ENCODE data around the gene BANP.
"Not testable (repeated sequence)": the region's sequence is repeated elsewhere in the genome, so short reads cannot be mapped to it uniquely, and the experiment has no call there.

The BANP gene

DNA sequence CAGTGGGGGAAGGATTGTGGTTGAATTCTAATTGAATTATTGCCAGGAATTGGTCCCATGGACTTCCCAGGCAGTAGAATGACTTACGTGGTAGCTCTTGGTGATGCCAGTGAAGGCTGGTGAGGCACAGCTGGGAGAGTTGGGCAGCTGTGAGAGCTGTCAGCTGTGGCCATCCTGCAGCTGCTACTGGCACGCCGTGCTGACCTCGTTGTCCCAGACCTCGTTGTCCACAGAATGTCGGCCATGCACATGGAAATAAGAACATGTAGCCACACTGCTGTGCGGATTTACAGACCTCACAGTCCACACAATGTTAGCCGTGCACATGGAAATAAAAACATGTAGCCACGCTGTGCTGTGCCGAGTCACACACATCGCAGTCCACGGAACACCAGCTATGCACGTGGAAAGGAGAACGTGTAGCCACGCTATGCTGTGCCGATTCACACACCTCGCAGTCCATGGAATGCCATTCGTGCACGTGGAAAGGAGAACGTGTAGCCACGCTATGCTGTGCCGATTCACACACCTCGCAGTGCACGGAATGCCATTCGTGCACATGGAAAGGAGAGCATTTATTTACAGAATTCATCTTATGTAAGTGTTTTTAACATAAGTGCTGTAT is 59.2 kb downstream of the BANP start:
- Histone ChIP-seq H3K4me3 (ENCODE audit: low read depth, low read length) (0 out of 2 replicates have a peak overlapping the region, but pooled peaks have one; percentile 5), H3K36me3 (ENCODE audit: control insufficient read depth, insufficient read depth, low read length) (peaks cover 48% of the 10 kb centered on the region), H3K27me3 (ENCODE audit: control insufficient read depth, insufficient read depth, low read length) (no peaks in the 10 kb centered on the region), H3K27ac (ENCODE audit: low read depth, low read length) (peak overlapping the region; percentile 89), H3K9ac (ENCODE audit: low read depth, low read length) (no peak overlapping the region), H3K4me1 (ENCODE audit: control insufficient read depth, insufficient read depth, low read length) (peaks cover 8% of the 10 kb centered on the region; the same call in 1 of the 2 replicates), H3K9me3 (ENCODE audit: control insufficient read depth, insufficient read depth, low read length) (peaks cover 27% of the 10 kb centered on the region)

- Histone ChIP-seq H3K27ac (ENCODE audit: low read depth, low read length) (no peak overlapping the region), H3K9me3 (ENCODE audit: control insufficient read depth, insufficient read depth, low read length) (peaks cover 27% of the 10 kb centered on the region), H3K4me3 (ENCODE audit: low read depth, low read length) (no peak overlapping the region), H3K27me3 (ENCODE audit: control insufficient read depth, insufficient read depth, low read length) (no peaks in the 10 kb centered on the region), H3K4me1 (ENCODE audit: control insufficient read depth, insufficient read depth, low read length) (peaks cover 8% of the 10 kb centered on the region; the same call in 1 of the 2 replicates), H3K36me3 (ENCODE audit: control insufficient read depth, insufficient read depth, low read length) (peaks cover 45% of the 10 kb centered on the region), H3K9ac (ENCODE audit: low read depth, low read length) (no peak overlapping the region)
Observed at GRCh38 chr16:88010968-88011483, 59.8 kb downstream of the BANP start.

DNA sequence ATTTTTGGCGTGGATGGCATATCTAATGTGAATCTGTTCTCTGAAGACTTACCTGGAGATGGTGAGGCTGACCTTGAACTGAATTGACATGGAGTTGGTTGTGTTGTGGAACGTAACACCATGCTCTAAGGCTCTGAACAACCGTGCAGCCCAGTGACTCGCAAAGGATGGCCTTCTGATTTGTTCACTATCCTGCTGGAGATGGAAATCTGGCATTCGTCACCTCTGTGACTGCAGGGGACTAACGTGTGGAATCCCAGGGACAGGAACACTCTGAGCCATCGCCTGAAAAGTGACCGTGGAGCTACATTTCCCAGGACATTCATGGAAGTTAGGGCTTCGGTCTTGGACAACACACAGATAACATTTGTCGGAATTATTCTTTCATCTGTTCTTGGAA is 61.1 kb downstream of the BANP start:
- H3K36me3 ChIP-seq (ENCODE audit: control insufficient read depth, insufficient read depth, low read length): peaks cover 44% of the 10 kb centered on the region

GRCh38 chr16:88013091-88013609 is 61.9 kb downstream of the BANP start:
- Histone ChIP-seq H3K9ac (ENCODE audit: low read depth, low read length) (no peak overlapping the region), H3K36me3 (ENCODE audit: control insufficient read depth, insufficient read depth, low read length) (peaks cover 37% of the 10 kb centered on the region), H3K27me3 (ENCODE audit: control insufficient read depth, insufficient read depth, low read length) (no peaks in the 10 kb centered on the region), H3K4me3 (ENCODE audit: low read depth, low read length) (no peak overlapping the region), H3K4me1 (ENCODE audit: control insufficient read depth, insufficient read depth, low read length) (peaks cover 8% of the 10 kb centered on the region; the same call in 1 of the 2 replicates), H3K27ac (ENCODE audit: low read depth, low read length) (no peak overlapping the region), H3K9me3 (ENCODE audit: control insufficient read depth, insufficient read depth, low read length) (peaks cover 18% of the 10 kb centered on the region)

More for the DNA sequence above, 61.1 kb downstream of the BANP start:
- no peak overlapping the region for H3K4me3 ChIP-seq (ENCODE audit: low read depth, low read length)
- H3K27ac ChIP-seq (ENCODE audit: low read depth, low read length): no peak overlapping the region
- peaks cover 8% of the 10 kb centered on the region; the same call in 1 of the 2 replicates for H3K4me1 ChIP-seq (ENCODE audit: control insufficient read depth, insufficient read depth, low read length)
- H3K27me3 ChIP-seq (ENCODE audit: control insufficient read depth, insufficient read depth, low read length): no peaks in the 10 kb centered on the region
- peaks cover 26% of the 10 kb centered on the region for H3K9me3 ChIP-seq (ENCODE audit: control insufficient read depth, insufficient read depth, low read length)
- no peak overlapping the region for H3K9ac ChIP-seq (ENCODE audit: low read depth, low read length)

- Histone ChIP-seq H3K9me3 (ENCODE audit: control insufficient read depth, insufficient read depth, low read length) (peaks cover 12% of the 10 kb centered on the region), H3K4me1 (ENCODE audit: control insufficient read depth, insufficient read depth, low read length) (peaks cover 4% of the 10 kb centered on the region; the same call in 1 of the 2 replicates), H3K27ac (ENCODE audit: low read depth, low read length) (no peak overlapping the region), H3K9ac (ENCODE audit: low read depth, low read length) (no peak overlapping the region), H3K36me3 (ENCODE audit: control insufficient read depth, insufficient read depth, low read length) (peaks cover 36% of the 10 kb centered on the region), H3K4me3 (ENCODE audit: low read depth, low read length) (no peak overlapping the region), H3K27me3 (ENCODE audit: control insufficient read depth, insufficient read depth, low read length) (no peaks in the 10 kb centered on the region)
Observed at GRCh38 chr16:88013766-88014251, 62.6 kb downstream of the BANP start.

DNA sequence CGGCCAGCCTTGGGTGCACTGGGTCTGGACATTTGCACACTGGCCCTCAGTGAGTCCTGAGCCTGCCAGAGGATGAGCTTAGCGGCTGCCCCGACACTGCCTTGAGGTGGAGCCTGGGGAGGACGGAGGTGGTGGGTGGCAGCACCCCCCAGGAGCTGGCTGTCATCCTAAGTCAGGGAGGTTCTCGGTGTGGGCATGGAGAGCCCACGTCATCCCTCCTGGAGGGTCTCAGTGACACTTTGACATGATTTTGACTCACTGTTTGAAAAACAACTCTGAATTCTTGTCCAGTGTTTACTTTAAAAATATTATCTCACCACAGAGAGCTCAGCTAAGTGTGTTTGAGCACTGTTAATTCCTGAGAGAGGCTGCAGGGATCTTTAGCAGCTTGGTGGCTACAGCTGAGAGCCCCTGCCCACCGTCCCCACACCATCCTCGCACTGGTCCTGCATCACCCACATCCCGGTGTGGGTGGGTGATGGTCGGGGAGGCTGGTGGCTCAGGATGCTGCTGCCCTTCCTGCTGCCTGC is 63.1 kb downstream of the BANP start:
- no peak overlapping the region for H3K4me3 ChIP-seq (ENCODE audit: low read depth, low read length)
- H3K4me1 ChIP-seq (ENCODE audit: control insufficient read depth, insufficient read depth, low read length): no peaks in the 10 kb centered on the region
- no peak overlapping the region for H3K9ac ChIP-seq (ENCODE audit: low read depth, low read length)
- no peak overlapping the region for H3K27ac ChIP-seq (ENCODE audit: low read depth, low read length)
- no peaks in the 10 kb centered on the region for H3K27me3 ChIP-seq (ENCODE audit: control insufficient read depth, insufficient read depth, low read length)
- peaks cover 11% of the 10 kb centered on the region for H3K9me3 ChIP-seq (ENCODE audit: control insufficient read depth, insufficient read depth, low read length)
- peaks cover 34% of the 10 kb centered on the region for H3K36me3 ChIP-seq (ENCODE audit: control insufficient read depth, insufficient read depth, low read length)

GRCh38 chr16:88014954-88015805 is 63.9 kb downstream of the BANP start:
- Histone ChIP-seq H3K9me3 (ENCODE audit: control insufficient read depth, insufficient read depth, low read length) (peaks cover 8% of the 10 kb centered on the region), H3K4me1 (ENCODE audit: control insufficient read depth, insufficient read depth, low read length) (no peaks in the 10 kb centered on the region), H3K36me3 (ENCODE audit: control insufficient read depth, insufficient read depth, low read length) (peaks cover 29% of the 10 kb centered on the region), H3K4me3 (ENCODE audit: low read depth, low read length) (no peak overlapping the region), H3K9ac (ENCODE audit: low read depth, low read length) (no peak overlapping the region), H3K27ac (ENCODE audit: low read depth, low read length) (no peak overlapping the region), H3K27me3 (ENCODE audit: control insufficient read depth, insufficient read depth, low read length) (no peaks in the 10 kb centered on the region)

- Histone ChIP-seq H3K9ac (ENCODE audit: low read depth, low read length) (no peak overlapping the region), H3K27me3 (ENCODE audit: control insufficient read depth, insufficient read depth, low read length) (no peaks in the 10 kb centered on the region), H3K4me1 (ENCODE audit: control insufficient read depth, insufficient read depth, low read length) (no peaks in the 10 kb centered on the region), H3K4me3 (ENCODE audit: low read depth, low read length) (no peak overlapping the region), H3K27ac (ENCODE audit: low read depth, low read length) (no peak overlapping the region), H3K36me3 (ENCODE audit: control insufficient read depth, insufficient read depth, low read length) (peaks cover 23% of the 10 kb centered on the region), H3K9me3 (ENCODE audit: control insufficient read depth, insufficient read depth, low read length) (peaks cover 2% of the 10 kb centered on the region; the same call in 1 of the 2 replicates)
Observed at GRCh38 chr16:88015806-88016140, 64.5 kb downstream of the BANP start.

GRCh38 chr16:88016386-88016785 is 65.2 kb downstream of the BANP start:
- H3K27me3 ChIP-seq (ENCODE audit: control insufficient read depth, insufficient read depth, low read length); H3K4me3 ChIP-seq (ENCODE audit: low read depth, low read length); H3K4me1 ChIP-seq (ENCODE audit: control insufficient read depth, insufficient read depth, low read length); H3K27ac ChIP-seq (ENCODE audit: low read depth, low read length); H3K9me3 ChIP-seq (ENCODE audit: control insufficient read depth, insufficient read depth, low read length); H3K9ac ChIP-seq (ENCODE audit: low read depth, low read length): not testable (repeated sequence)
- peaks cover 21% of the 10 kb centered on the region for H3K36me3 ChIP-seq (ENCODE audit: control insufficient read depth, insufficient read depth, low read length)

DNA sequence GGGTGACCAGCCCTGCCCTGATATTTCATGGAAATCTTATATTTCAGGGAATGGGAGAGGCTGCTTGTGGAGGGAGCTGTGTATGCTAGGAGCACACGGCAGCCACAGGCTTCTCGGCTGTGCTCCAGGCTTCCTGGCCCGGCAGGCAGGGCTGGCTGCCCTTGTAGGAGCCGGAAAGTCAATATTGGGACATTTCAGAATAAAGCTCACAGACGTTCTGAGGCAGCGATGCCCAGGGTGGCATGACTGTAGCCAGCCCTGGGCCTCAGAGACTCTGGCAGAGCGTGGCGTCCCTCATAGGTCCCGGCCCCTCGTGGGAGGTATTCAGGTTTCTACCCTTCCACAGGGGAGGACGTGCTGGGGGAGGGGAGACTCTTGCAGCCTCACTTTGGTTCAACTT is 65.7 kb downstream of the BANP start:
- Histone ChIP-seq H3K4me1 (ENCODE audit: control insufficient read depth, insufficient read depth, low read length) (no peaks in the 10 kb centered on the region), H3K4me3 (ENCODE audit: low read depth, low read length) (no peak overlapping the region), H3K9ac (ENCODE audit: low read depth, low read length) (no peak overlapping the region), H3K9me3 (ENCODE audit: control insufficient read depth, insufficient read depth, low read length) (no peaks in the 10 kb centered on the region), H3K36me3 (ENCODE audit: control insufficient read depth, insufficient read depth, low read length) (peaks cover 21% of the 10 kb centered on the region), H3K27ac (ENCODE audit: low read depth, low read length) (no peak overlapping the region), H3K27me3 (ENCODE audit: control insufficient read depth, insufficient read depth, low read length) (no peaks in the 10 kb centered on the region)
